OCI-LY3 (cell line): ENCODE results near the gene TRIL.

Experiments used
- H2AFZ ChIP-seq: fragments of 200-600, 300-600 bp; shearing (Covaris generic); 2 replicates; pipeline ENCODE4 v1.6.0; 2014; ENCODE audit warnings: antibody characterized with exemption, low read depth, low read length
- H3K27ac ChIP-seq: fragments of 200-600, 300-600 bp; sonication (generic); 2 replicates; pipeline ENCODE4 v1.5.1; 2014; ENCODE audit warnings: mild to moderate bottlenecking, low read length, moderate library complexity, mixed read lengths
- H3K27me3 ChIP-seq: fragments of 200-600, 300-600 bp; sonication (generic); 2 replicates; pipeline ENCODE4 v1.6.1; 2014; ENCODE audit warnings: low read depth, low read length, mixed read lengths
- H3K36me3 ChIP-seq: fragments of 200-600, 300-600 bp; sonication (generic); replicated peaks from 2 replicates; pipeline ENCODE3; 2014; ENCODE audit warnings: low read depth, low read length, mixed read lengths
- H3K4me1 ChIP-seq: fragments of 300-600, 200-600 bp; sonication (generic); 2 replicates; pipeline ENCODE4 v1.6.1; 2014; ENCODE audit warnings: low read length, mixed read lengths
- H3K4me2 ChIP-seq: fragments of 200-600, 300-600 bp; sonication (generic); 2 replicates; pipeline ENCODE4 v1.6.1; 2014; ENCODE audit warnings: low read length, mixed read lengths
- H3K4me3 ChIP-seq: fragments of 300-600, 200-600 bp; sonication (generic); 2 replicates; pipeline ENCODE4 v1.5.1; 2014; ENCODE audit warnings: antibody characterized with exemption, mild to moderate bottlenecking, low read length, moderate library complexity
- H3K79me2 ChIP-seq: fragments of 300-600, 200-600 bp; shearing (Covaris generic); 2 replicates; pipeline ENCODE4 v1.6.1; 2014; ENCODE audit warnings: mild to moderate bottlenecking, low read length, mixed read lengths
- H3K9ac ChIP-seq: fragments of 300-600, 200-600 bp; shearing (Covaris generic); 2 replicates; pipeline ENCODE4 v1.6.0; 2014; ENCODE audit warnings: mild to moderate bottlenecking, low read length, moderate library complexity
- H3K9me3 ChIP-seq: fragments of 200-600, 300-600 bp; shearing (Covaris generic); 2 replicates; pipeline ENCODE4 v1.6.1; 2014; ENCODE audit warnings: low read length, mixed read lengths; ENCODE audit not compliant: insufficient read depth
- H4K20me1 ChIP-seq: fragments of 200-600, 300-600 bp; sonication (generic); 2 replicates; pipeline ENCODE4 v1.6.1; 2016; ENCODE audit warnings: low read length, mixed read lengths; ENCODE audit not compliant: insufficient read depth
- EZH2phosphoT487 ChIP-seq: fragments of 200-600 bp; shearing (Covaris generic); IDR thresholded peaks from 2 replicates; pipeline ENCODE4 v1.6.1; 2018; ENCODE audit warnings: antibody characterized with exemption, mixed run types, low read depth
- TF ChIP-seq, protein P1 (sequence below): fragments of 200-600, 300-600 bp; sonication (generic); IDR thresholded peaks from 2 replicates; pipeline ENCODE4 v1.5.1; 2014; ENCODE audit warnings: antibody characterized with exemption, low read length, low read depth

TRIL gene

DNA sequence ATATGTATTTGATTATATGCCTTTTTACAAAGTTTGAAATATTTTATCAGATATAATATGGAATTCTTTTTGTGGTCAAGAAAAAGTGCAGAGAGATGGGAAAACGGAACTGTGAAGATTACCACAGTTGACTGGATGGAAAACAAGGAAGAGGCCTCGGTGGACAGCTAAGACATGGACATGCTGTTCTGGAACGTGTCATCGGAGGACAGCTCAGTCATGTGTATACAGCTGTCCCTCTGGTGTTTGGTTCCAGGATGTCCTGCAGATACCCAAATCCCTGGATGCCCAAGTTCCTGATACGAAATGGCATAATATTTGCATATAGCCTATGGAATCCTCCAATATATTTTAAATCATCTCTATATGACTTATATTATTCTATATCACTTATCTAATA, 49.4 kb downstream of the TRIL start:
- H3K79me2 ChIP-seq: no peaks in the 10 kb centered on the region
- no peak overlapping the region for H3K4me2 ChIP-seq
- H3K4me1 ChIP-seq: no peaks in the 10 kb centered on the region
- H3K4me3 ChIP-seq: no peak overlapping the region
- no peaks in the 10 kb centered on the region for H4K20me1 ChIP-seq
- H3K27ac ChIP-seq: no peak overlapping the region
- H3K9me3 ChIP-seq: no peaks in the 10 kb centered on the region
- TF ChIP-seq EZH2phosphoT487: no peak
- TF ChIP-seq, protein P1, sequence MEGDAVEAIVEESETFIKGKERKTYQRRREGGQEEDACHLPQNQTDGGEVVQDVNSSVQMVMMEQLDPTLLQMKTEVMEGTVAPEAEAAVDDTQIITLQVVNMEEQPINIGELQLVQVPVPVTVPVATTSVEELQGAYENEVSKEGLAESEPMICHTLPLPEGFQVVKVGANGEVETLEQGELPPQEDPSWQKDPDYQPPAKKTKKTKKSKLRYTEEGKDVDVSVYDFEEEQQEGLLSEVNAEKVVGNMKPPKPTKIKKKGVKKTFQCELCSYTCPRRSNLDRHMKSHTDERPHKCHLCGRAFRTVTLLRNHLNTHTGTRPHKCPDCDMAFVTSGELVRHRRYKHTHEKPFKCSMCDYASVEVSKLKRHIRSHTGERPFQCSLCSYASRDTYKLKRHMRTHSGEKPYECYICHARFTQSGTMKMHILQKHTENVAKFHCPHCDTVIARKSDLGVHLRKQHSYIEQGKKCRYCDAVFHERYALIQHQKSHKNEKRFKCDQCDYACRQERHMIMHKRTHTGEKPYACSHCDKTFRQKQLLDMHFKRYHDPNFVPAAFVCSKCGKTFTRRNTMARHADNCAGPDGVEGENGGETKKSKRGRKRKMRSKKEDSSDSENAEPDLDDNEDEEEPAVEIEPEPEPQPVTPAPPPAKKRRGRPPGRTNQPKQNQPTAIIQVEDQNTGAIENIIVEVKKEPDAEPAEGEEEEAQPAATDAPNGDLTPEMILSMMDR: no peak
- H3K9ac ChIP-seq: no peak overlapping the region
- no peaks in the 10 kb centered on the region for H3K36me3 ChIP-seq
- H3K27me3 ChIP-seq: no peaks in the 10 kb centered on the region
- no peak overlapping the region for H2AFZ ChIP-seq

DNA sequence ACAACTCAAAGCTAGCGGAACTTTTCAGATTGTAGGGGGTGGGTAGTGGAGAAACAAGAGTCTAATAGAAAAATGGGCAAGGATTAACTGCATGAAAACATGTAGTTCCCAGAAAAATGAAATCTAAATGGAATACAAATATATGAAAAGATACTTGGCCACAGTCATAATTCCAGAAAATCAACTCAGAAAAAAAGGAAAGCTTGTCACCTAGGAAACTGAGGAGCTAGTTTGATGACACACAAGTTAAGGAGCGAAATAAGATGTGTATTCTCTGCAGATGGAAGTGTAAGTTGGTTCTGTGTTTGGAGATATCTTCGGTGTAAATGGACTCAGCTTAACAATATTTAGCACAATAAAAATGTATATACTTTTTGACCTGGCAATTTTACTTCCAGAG, 52.7 kb downstream of the TRIL start:
- H3K9ac ChIP-seq: no peak overlapping the region
- no peak overlapping the region for H3K27ac ChIP-seq
- no peaks in the 10 kb centered on the region for H3K79me2 ChIP-seq
- H4K20me1 ChIP-seq: no peaks in the 10 kb centered on the region
- H3K36me3 ChIP-seq: no peaks in the 10 kb centered on the region
- no peak overlapping the region for H3K4me2 ChIP-seq
- no peak overlapping the region for H3K4me3 ChIP-seq
- no peaks in the 10 kb centered on the region for H3K9me3 ChIP-seq
- no peak overlapping the region for H2AFZ ChIP-seq
- no peaks in the 10 kb centered on the region for H3K4me1 ChIP-seq
- peaks cover 4% of the 10 kb centered on the region for H3K27me3 ChIP-seq
- no peak for TF ChIP-seq EZH2phosphoT487
- TF ChIP-seq, protein P1: no peak

DNA sequence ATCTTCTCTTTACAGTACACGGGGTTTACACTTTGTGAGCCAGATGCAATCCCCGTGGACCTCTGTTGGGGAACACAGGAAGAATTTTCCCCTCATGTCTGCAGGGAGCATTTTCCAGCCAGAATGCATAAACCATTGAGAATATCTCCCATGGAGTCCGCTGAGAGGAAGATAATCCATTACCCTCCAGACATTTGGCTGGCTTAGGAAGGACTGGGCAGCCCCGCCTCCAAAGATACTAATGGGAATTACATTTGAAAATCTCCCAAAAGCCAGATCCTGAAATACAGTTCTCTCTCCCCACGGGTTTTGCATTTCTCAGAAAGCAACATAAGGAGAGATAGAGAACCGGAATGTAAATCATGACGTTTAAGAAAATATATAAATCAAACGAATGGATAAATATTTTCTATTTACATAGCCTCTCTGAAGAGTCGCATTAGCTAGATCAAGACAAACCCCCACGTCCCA, 53.5 kb downstream of the TRIL start:
- H3K27me3 ChIP-seq: peaks cover 7% of the 10 kb centered on the region
- H3K27ac ChIP-seq: no peak overlapping the region
- no peak overlapping the region for H3K4me2 ChIP-seq
- no peak overlapping the region for H2AFZ ChIP-seq
- TF ChIP-seq, protein P1: no peak
- no peak for TF ChIP-seq EZH2phosphoT487
- no peaks in the 10 kb centered on the region for H4K20me1 ChIP-seq
- H3K9ac ChIP-seq: no peak overlapping the region
- H3K9me3 ChIP-seq: no peaks in the 10 kb centered on the region
- no peaks in the 10 kb centered on the region for H3K79me2 ChIP-seq
- no peaks in the 10 kb centered on the region for H3K36me3 ChIP-seq
- no peak overlapping the region for H3K4me3 ChIP-seq
- no peaks in the 10 kb centered on the region for H3K4me1 ChIP-seq

DNA sequence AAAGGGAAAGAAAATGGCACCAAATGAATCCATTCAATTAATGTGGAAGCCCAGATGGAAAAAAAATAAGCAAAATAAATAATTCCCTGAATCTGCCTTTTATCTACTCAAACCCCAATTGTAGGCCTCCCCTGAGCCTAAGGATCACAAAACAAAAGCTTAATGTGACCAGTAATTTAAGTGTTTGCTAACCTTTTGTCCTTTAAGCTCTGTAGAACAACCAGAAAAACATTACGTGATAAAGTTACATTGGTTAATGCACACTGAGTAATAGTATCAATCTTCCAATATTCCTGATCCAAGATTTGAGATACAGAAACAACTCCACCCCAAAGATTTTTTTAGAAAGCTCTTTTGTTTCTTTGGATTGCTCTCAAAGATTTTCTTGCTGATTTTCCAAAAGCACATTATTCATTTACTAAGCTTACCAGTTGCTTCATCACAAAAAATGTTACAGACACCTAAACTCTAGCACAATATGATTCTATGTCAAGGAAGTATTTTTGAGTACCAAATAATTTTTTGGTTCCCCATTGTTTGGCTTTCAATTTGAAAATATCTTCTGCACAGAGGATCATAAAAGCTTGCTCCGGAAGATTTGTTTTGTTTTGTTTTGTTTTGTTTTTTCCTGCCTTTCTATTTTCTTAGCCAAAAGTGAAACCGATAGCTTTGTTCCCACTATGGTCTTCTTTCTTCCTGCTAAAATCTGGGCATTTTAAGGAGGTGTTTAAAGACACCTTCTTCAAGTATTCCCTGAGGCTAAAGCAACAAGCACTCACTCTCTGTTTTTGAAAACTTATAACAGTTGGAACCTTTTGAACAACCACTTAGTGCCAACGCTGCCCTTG, 54.2 kb downstream of the TRIL start:
- Histone ChIP-seq H3K4me2 (no peak overlapping the region), H3K79me2 (no peaks in the 10 kb centered on the region), H2AFZ (no peak overlapping the region), H3K27me3 (peaks cover 7% of the 10 kb centered on the region), H3K4me1 (no peaks in the 10 kb centered on the region), H3K9ac (no peak overlapping the region), H3K9me3 (no peaks in the 10 kb centered on the region), H3K27ac (no peak overlapping the region), H3K4me3 (no peak overlapping the region), H4K20me1 (no peaks in the 10 kb centered on the region), H3K36me3 (no peaks in the 10 kb centered on the region)
- TF ChIP-seq EZH2phosphoT487: no peak
